ENCODE results near the gene ZNF367. TPM values are rescaled to one million over a fixed set of nuclear protein-coding genes. Genes with fewer than 3 reads are reported as not detected.

The ZNF367 gene
- polyA plus RNA-seq, 2 donors: 1.6 to 2.5 TPM

DNA sequence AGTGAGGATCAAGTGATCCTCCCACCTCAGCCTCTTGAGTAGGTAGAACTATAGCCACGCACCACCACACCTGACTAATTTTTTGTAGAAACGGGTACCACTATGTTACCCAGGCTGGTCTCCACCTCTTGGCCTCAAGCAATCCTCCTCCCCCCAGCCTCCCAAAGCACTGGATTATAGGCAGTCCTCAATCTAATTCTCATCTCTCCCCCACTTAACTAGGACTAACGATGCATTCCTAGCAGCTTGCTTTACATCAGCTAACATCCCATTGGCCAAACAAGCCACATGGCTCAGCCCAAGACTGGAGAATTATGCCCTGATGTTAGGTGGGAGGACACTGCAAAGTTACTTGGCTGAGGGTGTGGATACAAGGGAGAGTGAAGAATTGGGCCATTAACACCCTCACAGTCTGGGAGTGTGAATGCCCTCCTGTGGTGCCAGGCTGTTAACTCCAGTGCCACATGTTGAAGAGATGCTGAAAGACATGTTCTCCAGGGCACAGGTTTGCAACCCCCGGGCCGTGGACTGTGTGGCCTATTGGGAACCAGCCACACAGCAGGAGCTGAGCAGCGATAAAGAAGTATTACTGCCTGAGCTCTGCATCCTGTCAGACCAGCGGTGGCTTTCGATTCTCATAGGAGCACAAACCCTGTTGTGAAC is 5.3 kb upstream of the ZNF367 start:
- H3K4me1 ChIP-seq (ENCODE audit: control insufficient read depth in 2 of 2, insufficient read depth in 2 of 2, low read length in 1 of 2): no peaks in the 10 kb centered on the region
- H3K9me3 ChIP-seq (ENCODE audit: control insufficient read depth in 2 of 2, insufficient read depth in 1 of 2, low read depth in 1 of 2, low read length in 1 of 2): no peaks in the 10 kb centered on the region
- 62 to 70% methylated on average over 8 of the region's 8 CpGs for WGBS, 2 donors
- no peaks in the 10 kb centered on the region for H3K27me3 ChIP-seq (ENCODE audit: control insufficient read depth in 1 of 2, insufficient read depth in 2 of 2, low read length in 2 of 2)
- H3K4me3 ChIP-seq (ENCODE audit: low read depth in 1 of 2, low read length in 2 of 2): no peak overlapping the region
- no peaks in the 10 kb centered on the region for H3K36me3 ChIP-seq (ENCODE audit: control insufficient read depth in 2 of 2, insufficient read depth in 2 of 2, low read length in 1 of 2)
- no peak overlapping the region for H3K27ac ChIP-seq (ENCODE audit: low read depth in 2 of 2, low read length in 1 of 2)

DNA sequence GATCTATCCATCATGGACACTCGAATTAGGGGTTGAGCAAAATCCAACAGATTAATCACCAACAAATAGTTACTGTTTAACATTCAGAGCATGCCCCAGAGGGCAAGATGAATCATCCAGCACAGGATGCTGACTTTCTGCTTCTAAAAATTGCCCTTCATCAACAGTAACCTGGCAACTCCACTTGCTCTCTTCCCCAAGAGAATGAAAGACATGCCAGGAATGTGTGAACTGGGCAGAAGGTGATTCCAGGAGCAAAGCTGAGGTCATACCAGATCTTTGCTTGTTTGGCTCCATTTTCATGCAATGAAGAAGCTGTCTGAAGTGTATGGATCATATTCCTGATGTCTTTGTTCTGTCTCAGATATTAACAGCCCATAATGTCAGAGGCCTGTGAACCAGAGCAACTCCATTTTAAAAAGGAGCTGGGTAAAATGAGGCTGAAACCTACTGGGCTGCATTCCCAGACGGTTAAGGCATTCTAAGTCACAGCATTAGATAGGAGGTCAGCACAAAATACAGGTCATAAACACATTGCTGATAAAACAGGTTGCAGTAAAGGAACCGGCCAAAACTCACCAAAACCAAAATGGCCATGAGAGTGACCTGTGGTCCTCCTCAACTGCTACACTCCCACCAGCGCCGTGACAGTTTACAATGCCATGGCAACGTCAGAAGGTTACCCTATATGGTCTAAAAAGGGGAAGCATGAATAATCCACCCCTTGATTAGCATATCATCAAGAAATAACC is 2.5 kb upstream of the ZNF367 start:
- WGBS, 2 donors: 38 to 43% methylated on average over 6 of the region's 6 CpGs
- Histone ChIP-seq H3K36me3 (ENCODE audit: control insufficient read depth in 2 of 2, insufficient read depth in 2 of 2, low read length in 1 of 2) (no peaks in the 10 kb centered on the region), H3K9me3 (ENCODE audit: control insufficient read depth in 2 of 2, insufficient read depth in 1 of 2, low read depth in 1 of 2, low read length in 1 of 2) (no peaks in the 10 kb centered on the region), H3K27ac (ENCODE audit: low read depth in 2 of 2, low read length in 1 of 2) (peak overlapping the region; percentile 38 to 70), H3K4me3 (ENCODE audit: low read depth in 1 of 2, low read length in 2 of 2) (no peak overlapping the region), H3K27me3 (ENCODE audit: control insufficient read depth in 1 of 2, insufficient read depth in 2 of 2, low read length in 2 of 2) (no peaks in the 10 kb centered on the region), H3K4me1 (ENCODE audit: control insufficient read depth in 2 of 2, insufficient read depth in 2 of 2, low read length in 1 of 2) (no peaks in the 10 kb centered on the region)

DNA sequence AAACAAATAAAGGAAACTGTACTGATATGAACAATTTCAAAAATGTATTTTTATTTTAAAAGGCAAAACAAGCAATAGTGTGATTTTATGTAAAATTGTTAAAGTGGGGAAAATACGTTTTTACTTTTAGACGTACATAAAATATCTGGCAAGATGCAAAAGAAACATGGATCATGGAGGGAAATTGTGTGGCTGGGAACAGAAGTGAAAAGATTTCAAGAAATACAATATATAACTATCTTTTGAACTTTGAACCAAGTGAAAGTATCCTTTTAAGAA is 1.5 kb upstream of the ZNF367 start:
- H3K27ac ChIP-seq (ENCODE audit: low read depth in 2 of 2, low read length in 1 of 2): no peak overlapping the region
- H3K4me3 ChIP-seq (ENCODE audit: low read depth in 1 of 2, low read length in 2 of 2): no peak overlapping the region
- no peaks in the 10 kb centered on the region for H3K4me1 ChIP-seq (ENCODE audit: control insufficient read depth in 2 of 2, insufficient read depth in 2 of 2, low read length in 1 of 2)
- no peaks in the 10 kb centered on the region for H3K27me3 ChIP-seq (ENCODE audit: control insufficient read depth in 1 of 2, insufficient read depth in 2 of 2, low read length in 2 of 2)
- no peaks in the 10 kb centered on the region for H3K36me3 ChIP-seq (ENCODE audit: control insufficient read depth in 2 of 2, insufficient read depth in 2 of 2, low read length in 1 of 2)
- 22 to 28% methylated on average over 2 of the region's 2 CpGs for WGBS, 2 donors
- no peaks in the 10 kb centered on the region for H3K9me3 ChIP-seq (ENCODE audit: control insufficient read depth in 2 of 2, insufficient read depth in 1 of 2, low read depth in 1 of 2, low read length in 1 of 2)

DNA sequence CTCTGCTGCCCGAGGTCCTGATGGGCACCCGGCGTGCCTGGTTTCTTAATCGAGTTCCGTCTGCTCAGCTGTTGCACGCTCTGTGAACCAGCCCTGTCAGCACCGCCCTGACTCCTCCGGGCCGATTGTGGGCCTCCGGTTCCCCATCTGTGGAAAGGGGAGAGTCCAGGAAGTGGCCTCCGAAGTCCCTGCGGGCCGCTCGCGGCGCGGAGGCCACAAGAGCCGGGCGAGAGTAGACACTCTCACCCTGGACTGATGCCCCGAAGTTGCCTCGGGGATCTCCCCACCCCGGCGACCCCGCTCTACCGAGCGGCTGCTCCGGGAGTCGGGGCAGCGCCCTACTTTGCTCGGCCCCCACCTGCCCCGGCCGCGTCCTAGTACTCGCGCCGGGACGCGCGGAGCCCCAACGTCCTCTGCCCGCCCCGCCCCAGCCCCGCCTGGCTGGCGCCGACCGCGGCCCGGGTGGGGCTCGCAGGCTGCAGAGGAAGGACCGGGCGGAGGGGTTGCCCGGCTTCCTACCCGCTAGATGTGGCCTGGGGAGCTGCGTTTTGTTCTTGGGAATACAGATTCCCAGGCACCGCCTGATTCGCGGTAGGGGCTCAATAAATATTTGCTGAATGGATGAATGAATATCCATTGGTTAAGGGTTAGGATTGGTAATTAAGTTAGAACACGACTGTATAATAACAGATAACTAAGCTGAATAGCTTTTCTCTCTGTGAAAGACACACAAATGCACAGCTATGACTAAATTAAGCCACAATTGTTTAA is 935 bp upstream of the ZNF367 start:
- no peaks in the 10 kb centered on the region for H3K27me3 ChIP-seq (ENCODE audit: control insufficient read depth in 1 of 2, insufficient read depth in 2 of 2, low read length in 2 of 2)
- H3K36me3 ChIP-seq (ENCODE audit: control insufficient read depth in 2 of 2, insufficient read depth in 2 of 2, low read length in 1 of 2): no peaks in the 10 kb centered on the region
- H3K9me3 ChIP-seq (ENCODE audit: control insufficient read depth in 2 of 2, insufficient read depth in 1 of 2, low read depth in 1 of 2, low read length in 1 of 2): no peaks in the 10 kb centered on the region
- 0% methylated on average over 56 to 58 of the region's 58 CpGs for WGBS, 2 donors
- H3K4me3 ChIP-seq (ENCODE audit: low read depth in 1 of 2, low read length in 2 of 2): peak overlapping the region; percentile 66 to 74
- peak overlapping the region; percentile 95 to 99 for H3K27ac ChIP-seq (ENCODE audit: low read depth in 2 of 2, low read length in 1 of 2)
- H3K4me1 ChIP-seq (ENCODE audit: control insufficient read depth in 2 of 2, insufficient read depth in 2 of 2, low read length in 1 of 2): no peaks in the 10 kb centered on the region

DNA sequence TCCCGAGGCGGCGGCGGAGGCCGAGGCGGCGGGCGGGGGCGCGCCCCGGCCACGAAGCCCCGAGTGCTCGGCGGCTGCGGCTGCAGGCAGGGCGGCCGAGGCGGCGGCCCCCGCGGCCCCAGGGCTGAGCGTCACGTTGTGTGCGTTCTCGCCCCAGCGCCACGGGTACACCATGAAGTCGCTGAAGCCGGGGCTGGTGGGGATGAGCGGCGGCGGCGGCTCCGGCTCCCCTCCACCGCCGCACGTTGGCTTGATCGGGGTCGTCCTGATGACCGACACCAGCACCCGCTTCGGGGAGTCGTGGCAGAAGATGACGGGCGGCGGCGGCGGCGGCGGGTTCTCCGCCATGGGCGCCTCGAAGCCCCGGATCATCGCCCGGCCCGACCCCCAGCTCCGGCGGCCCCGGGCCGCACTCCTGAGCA is 498 bp downstream of the ZNF367 start:
- 0 to 1% methylated on average over 25 to 62 of the region's 62 CpGs for WGBS, 2 donors
- H3K36me3 ChIP-seq (ENCODE audit: control insufficient read depth in 2 of 2, insufficient read depth in 2 of 2, low read length in 1 of 2): no peaks in the 10 kb centered on the region

DNA sequence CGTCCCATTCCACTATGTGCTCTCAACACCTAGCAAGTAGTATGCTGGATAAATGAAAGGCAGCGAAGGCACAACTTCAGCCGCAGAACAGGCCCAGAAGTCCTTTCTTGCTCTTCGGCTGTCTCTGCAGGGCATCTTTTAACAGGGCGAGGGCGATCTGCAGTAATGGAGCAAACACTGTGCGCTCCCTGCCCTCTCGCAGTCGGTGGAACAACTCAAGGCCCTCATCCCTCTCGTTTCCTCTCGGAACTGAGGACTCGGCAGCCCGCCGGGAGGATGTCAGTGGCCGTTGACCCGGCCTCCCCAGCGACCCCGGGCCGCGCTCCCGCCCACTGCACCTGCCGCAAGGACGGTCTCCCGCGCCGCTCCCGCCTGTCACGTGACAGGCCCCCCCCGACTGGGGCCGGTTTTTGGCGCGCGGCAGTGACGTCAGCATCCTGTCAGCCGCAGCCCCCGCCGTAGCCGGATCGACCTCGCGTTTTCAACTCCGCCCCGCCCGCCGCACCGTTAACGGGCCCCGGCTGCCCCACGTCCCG is 1.1 kb downstream of the ZNF367 start:
- no peaks in the 10 kb centered on the region for H3K9me3 ChIP-seq (ENCODE audit: control insufficient read depth in 2 of 2, insufficient read depth in 1 of 2, low read depth in 1 of 2, low read length in 1 of 2)
- no peaks in the 10 kb centered on the region for H3K27me3 ChIP-seq (ENCODE audit: control insufficient read depth in 1 of 2, insufficient read depth in 2 of 2, low read length in 2 of 2)
- H3K4me3 ChIP-seq (ENCODE audit: low read depth in 1 of 2, low read length in 2 of 2): peak overlapping the region; percentile 66 to 73
- 1% methylated on average over 50 of the region's 50 CpGs for WGBS, 2 donors
- H3K4me1 ChIP-seq (ENCODE audit: control insufficient read depth in 2 of 2, insufficient read depth in 2 of 2, low read length in 1 of 2): no peaks in the 10 kb centered on the region
- peak overlapping the region; percentile 95 to 99 for H3K27ac ChIP-seq (ENCODE audit: low read depth in 2 of 2, low read length in 1 of 2)
- no peaks in the 10 kb centered on the region for H3K36me3 ChIP-seq (ENCODE audit: control insufficient read depth in 2 of 2, insufficient read depth in 2 of 2, low read length in 1 of 2)

More for the DNA sequence above, 498 bp downstream of the ZNF367 start:
- Histone ChIP-seq H3K27ac (ENCODE audit: low read depth in 2 of 2, low read length in 1 of 2) (peak overlapping the region; percentile 95 to 99), H3K9me3 (ENCODE audit: control insufficient read depth in 2 of 2, insufficient read depth in 1 of 2, low read depth in 1 of 2, low read length in 1 of 2) (no peaks in the 10 kb centered on the region), H3K4me1 (ENCODE audit: control insufficient read depth in 2 of 2, insufficient read depth in 2 of 2, low read length in 1 of 2) (no peaks in the 10 kb centered on the region), H3K4me3 (ENCODE audit: low read depth in 1 of 2, low read length in 2 of 2) (peak overlapping the region; percentile 66 to 73), H3K27me3 (ENCODE audit: control insufficient read depth in 1 of 2, insufficient read depth in 2 of 2, low read length in 2 of 2) (no peaks in the 10 kb centered on the region)

DNA sequence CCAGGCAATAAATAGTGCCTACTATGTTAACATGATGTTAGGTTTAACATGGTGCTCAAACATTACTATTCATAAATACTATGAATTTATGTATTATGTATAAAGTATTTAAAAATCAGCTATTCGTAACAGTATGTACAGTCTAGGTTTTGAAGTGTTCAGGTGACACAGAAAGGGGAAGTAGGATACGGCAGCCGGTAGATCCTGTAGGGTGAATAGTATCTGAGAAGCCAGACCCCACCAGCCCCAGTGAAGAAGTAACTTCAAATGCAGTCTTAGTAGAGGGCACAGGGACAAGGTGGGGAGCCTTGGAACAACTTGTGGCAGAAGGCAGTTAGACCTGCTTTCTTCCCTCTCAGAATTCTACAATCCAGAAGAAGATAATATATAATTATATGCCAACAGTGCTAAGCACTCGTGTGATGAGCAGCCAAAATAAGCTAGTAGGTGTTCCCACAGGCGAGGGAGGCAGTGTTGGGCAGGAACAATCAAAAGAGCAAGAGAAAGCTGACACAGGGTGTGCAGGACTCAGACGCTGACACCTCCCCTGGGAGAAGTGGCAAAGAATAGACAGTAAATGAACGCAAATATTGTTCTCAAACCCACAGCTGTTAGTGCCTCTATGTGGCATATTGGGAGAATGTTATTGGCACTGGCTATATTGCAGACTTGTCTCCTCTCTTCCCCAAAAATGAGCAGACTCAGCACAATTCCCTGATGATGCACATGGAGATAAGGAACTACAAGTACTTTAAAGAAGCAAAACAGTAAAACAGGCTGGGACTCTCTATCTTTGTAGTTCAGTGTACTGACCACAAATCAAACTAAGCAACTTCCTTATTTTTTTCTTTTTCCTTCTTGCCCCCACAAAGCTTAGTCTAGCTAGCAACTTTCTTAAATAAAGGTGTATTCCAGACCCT is 4.6 kb downstream of the ZNF367 start:
- Histone ChIP-seq H3K4me3 (ENCODE audit: low read depth in 1 of 2, low read length in 2 of 2) (no peak overlapping the region), H3K36me3 (ENCODE audit: control insufficient read depth in 2 of 2, insufficient read depth in 2 of 2, low read length in 1 of 2) (no peaks in the 10 kb centered on the region), H3K27me3 (ENCODE audit: control insufficient read depth in 1 of 2, insufficient read depth in 2 of 2, low read length in 2 of 2) (no peaks in the 10 kb centered on the region), H3K9me3 (ENCODE audit: control insufficient read depth in 2 of 2, insufficient read depth in 1 of 2, low read depth in 1 of 2, low read length in 1 of 2) (no peaks in the 10 kb centered on the region), H3K4me1 (ENCODE audit: control insufficient read depth in 2 of 2, insufficient read depth in 2 of 2, low read length in 1 of 2) (no peaks in the 10 kb centered on the region), H3K27ac (ENCODE audit: low read depth in 2 of 2, low read length in 1 of 2) (peak overlapping the region; percentile 1 to 7)
- 31 to 37% methylated on average over 7 of the region's 7 CpGs for WGBS, 2 donors

DNA sequence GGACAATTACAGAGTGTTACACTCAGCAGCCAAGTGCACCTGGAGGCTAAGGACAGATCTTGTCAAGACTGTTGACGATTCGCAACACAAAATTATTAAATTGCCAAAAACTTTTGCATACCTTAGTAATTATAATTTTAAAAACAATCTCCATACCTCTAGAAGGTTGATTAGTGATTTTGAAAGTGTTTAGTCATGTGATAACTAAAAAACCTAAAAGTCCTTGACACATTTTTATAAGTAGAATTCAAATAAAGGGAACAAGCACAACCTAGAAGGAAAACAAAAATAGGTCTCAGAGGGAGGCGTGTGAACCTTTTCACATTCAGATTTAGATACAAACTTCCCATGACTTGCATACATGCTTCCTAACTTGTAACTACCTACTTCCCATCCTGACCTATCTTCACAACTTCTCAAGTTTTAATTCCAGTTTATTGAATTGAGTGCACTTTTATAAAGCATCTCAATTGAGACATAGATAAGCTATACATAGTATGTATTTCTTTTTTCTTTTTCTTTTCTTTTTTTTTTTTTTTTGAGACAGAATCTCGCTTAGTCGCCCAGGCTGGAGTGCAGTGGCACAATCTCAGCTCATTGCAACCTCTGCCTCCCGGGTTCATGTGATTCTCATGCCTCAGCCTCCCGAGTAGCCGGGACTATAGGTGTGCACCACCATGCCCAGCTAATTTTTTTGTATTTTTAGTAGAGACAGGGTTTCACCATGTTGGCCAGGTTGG is 5.8 kb downstream of the ZNF367 start:
- Histone ChIP-seq H3K9me3 (ENCODE audit: control insufficient read depth in 2 of 2, insufficient read depth in 1 of 2, low read depth in 1 of 2, low read length in 1 of 2) (no peaks in the 10 kb centered on the region), H3K36me3 (ENCODE audit: control insufficient read depth in 2 of 2, insufficient read depth in 2 of 2, low read length in 1 of 2) (no peaks in the 10 kb centered on the region), H3K4me3 (ENCODE audit: low read depth in 1 of 2, low read length in 2 of 2) (no peak overlapping the region), H3K27me3 (ENCODE audit: control insufficient read depth in 1 of 2, insufficient read depth in 2 of 2, low read length in 2 of 2) (no peaks in the 10 kb centered on the region), H3K4me1 (ENCODE audit: control insufficient read depth in 2 of 2, insufficient read depth in 2 of 2, low read length in 1 of 2) (no peaks in the 10 kb centered on the region), H3K27ac (ENCODE audit: low read depth in 2 of 2, low read length in 1 of 2) (no peak overlapping the region)
- 88 to 91% methylated on average over 8 of the region's 8 CpGs for WGBS, 2 donors

Measured in esophagus (tissue), 2 donors.